ENCODE data around the gene SYNPO.

DNA sequence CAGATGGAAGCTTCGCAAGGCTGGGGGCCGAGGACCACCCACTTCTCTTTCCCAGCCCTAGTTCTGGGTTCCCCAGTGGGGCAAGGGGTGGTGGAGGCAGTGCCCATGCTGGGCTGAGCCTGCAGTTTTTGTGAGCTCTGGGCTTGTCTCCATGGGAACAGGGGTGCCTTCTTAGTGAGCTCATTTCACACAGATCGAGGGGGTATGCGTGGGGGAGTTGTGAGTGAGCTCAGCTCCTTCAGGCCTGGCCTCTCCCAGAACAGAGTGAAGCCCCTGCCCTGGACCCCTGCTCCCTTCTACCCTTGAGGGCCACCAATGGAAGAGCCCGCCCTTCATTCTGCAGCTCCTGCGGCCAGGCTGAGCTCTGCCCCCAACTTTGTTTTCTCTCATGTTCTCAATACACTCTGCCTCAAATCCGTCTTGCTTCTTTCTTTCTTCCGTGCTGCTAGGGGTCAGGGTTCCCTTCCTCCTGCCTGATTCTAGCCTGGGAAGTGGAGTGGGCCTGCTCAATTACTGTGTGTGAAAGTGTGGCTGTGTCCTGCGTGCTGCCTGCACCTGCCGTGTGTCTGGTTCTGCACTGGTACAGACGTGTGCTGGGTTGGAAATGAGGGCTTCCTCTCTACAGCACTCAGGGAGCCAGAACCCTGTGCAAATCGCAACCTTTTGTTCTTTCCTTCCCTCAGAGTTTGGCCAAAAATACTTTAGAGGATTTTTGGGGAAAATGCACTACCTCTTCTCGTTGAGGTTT, 11.6 kb downstream of the SYNPO start:
- TF ChIP-seq, protein P1, sequence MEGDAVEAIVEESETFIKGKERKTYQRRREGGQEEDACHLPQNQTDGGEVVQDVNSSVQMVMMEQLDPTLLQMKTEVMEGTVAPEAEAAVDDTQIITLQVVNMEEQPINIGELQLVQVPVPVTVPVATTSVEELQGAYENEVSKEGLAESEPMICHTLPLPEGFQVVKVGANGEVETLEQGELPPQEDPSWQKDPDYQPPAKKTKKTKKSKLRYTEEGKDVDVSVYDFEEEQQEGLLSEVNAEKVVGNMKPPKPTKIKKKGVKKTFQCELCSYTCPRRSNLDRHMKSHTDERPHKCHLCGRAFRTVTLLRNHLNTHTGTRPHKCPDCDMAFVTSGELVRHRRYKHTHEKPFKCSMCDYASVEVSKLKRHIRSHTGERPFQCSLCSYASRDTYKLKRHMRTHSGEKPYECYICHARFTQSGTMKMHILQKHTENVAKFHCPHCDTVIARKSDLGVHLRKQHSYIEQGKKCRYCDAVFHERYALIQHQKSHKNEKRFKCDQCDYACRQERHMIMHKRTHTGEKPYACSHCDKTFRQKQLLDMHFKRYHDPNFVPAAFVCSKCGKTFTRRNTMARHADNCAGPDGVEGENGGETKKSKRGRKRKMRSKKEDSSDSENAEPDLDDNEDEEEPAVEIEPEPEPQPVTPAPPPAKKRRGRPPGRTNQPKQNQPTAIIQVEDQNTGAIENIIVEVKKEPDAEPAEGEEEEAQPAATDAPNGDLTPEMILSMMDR (IDR thresholded peaks at IDR 0.05 in 4 of 5, conservative IDR thresholded peaks at IDR 0.05 in 1 of 5): no peak
- TF ChIP-seq POLR2A (IDR thresholded peaks at IDR 0.05): no peak
